Vagina (tissue), 2 donors: ENCODE data around the gene CACNG5.

ENCODE experiments used
- CTCF ChIP-seq, 3 experiments: fragments of 450-650 bp in 2 of 3; fragments of 200-600 bp in 1 of 3; sonication (generic) in 1 of 3; IDR thresholded peaks; one replicate each; pipeline ENCODE4 v1.5.1; 2017 to 2019; ENCODE audit warnings: antibody characterized with exemption in 3 of 3, mild to moderate bottlenecking in 2 of 3, moderate library complexity in 2 of 3
- POLR2AphosphoS5 ChIP-seq, 2 donors: sonication (generic); formaldehyde crosslinking; IDR thresholded peaks; one replicate each; pipeline ENCODE4 v1.9.0; 2017; ENCODE audit warnings: antibody characterized with exemption in 2 of 2, mild to moderate bottlenecking in 2 of 2, low read depth in 1 of 2; ENCODE audit not compliant: insufficient read depth in 1 of 2

GRCh38 chr17:66814570-66814969, 20.3 kb upstream of the CACNG5 start:
- TF ChIP-seq CTCF (IDR thresholded peaks at IDR 0.05): no peak
- TF ChIP-seq POLR2AphosphoS5 (IDR thresholded peaks at IDR 0.05; ENCODE audit: insufficient read depth in 1 of 2, low read depth in 1 of 2): no peak
